ENCODE results near the gene IGFBP5.

Gene IGFBP5

DNA sequence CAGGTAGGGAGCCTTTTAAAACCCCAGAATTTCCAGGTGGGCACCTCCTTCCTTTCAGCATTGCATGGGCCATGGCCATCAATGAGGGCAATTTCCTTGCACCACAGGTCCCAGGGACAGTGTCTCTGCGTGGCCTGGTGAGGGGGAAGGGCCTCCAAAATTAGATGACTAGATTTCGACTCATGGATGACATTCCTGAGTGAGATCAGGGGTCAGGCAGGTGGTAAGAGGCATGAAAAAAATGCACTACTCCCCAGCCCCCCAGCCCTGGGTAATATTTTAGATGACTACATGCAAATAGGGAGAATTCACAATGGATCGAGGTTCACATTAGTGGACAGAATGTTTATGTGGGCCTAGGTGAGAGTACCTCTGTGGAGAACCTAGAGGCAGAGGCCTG, 19.0 kb upstream of the IGFBP5 start:
- no peak for DNase-seq (ENCODE audit: low spot score)

DNA sequence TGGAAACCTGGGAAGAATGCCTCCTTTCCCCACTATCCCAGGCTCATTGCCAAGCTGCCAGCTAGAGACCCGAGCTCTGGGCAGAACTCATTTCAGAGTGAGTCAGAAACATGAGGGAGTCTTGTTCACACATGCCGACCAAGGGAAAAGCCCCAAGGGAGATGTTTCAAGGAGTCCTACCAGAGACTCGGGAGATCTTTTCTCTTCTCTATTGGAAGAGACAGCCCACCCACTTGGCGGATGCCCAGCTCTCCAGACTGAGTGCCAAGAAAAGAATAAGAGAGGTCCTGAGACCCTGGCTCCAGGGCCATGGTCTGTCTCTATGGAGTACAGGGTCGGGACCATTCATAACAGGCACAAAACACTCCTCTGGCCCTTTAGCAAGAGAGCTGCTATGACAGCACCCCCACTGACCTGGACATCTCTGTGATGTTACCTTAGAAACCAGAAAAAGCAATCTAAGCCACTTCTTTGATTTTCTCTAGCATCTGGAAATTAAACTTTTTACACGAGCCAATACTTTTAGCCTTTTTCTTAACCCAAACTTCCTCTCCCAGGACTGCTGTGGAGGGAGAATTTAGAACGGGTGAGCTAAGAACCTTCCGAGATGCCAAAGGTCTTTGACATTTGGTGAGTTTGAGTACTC, 18.5 kb upstream of the IGFBP5 start:
- no peak for DNase-seq (ENCODE audit: low spot score)

GRCh38 chr2:216711348-216711747, 16.0 kb upstream of the IGFBP5 start:
- no peak for DNase-seq (ENCODE audit: low spot score)

DNA sequence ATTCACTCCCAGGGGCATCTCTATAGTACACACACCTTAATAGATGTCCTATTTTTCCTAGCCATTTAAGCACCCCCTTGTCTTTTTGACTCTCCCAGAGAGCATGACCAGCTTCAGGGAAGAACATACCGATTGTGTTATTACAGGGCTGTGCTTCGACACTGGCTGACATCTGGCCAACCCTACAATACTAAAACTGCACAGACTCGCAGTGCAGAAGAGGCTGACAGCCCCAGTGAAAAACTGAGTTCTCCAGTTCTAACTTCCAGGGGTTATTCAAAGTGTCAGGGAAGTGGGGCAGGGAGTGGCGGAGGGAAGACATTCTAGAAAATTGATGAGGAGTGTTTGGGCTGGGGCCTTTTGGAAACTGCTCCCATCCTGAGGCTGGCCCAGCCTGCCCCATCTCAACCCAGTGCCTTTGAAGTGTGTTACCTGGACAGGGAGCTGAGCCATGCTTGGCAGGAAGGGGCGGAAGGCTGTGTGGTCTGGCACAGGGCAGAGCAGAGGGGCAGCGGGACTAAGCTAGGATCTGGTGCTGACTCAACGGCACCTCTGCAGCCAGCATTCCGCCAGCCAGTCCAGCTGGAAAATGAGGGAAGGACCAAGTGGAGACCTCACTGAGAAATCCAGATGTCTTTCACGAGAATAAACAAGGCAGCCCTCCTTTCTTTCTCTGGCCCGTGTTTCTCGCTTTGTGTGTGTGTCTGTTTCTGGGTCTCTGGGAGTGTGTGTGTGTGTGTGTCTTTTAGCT, 15.4 kb upstream of the IGFBP5 start:
- no peak for DNase-seq (ENCODE audit: low spot score)

- DNase-seq (ENCODE audit: low spot score) = no peak
Observed at GRCh38 chr2:216702756-216703155, 7.4 kb upstream of the IGFBP5 start.

DNA sequence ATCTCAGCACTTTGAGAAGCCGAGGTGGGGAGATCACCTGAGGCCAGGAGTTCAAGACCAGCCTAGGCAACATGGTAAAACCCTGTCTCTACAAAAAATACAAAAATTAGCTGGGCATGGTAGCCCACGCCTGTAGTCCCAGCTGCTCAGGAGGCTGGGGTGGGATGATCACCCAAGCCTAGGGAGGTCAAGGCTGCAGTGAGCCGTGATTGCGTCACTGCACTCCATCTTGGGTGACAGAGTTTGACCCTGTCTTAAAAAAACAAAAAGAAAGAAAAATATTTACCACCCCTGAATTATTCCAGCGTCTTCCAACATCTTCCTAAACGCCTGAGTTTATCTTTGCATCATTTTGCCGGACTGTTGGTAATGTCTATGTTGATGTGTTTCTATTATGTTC, 6.2 kb upstream of the IGFBP5 start:
- DNase-seq (ENCODE audit: low spot score) = no peak

DNA sequence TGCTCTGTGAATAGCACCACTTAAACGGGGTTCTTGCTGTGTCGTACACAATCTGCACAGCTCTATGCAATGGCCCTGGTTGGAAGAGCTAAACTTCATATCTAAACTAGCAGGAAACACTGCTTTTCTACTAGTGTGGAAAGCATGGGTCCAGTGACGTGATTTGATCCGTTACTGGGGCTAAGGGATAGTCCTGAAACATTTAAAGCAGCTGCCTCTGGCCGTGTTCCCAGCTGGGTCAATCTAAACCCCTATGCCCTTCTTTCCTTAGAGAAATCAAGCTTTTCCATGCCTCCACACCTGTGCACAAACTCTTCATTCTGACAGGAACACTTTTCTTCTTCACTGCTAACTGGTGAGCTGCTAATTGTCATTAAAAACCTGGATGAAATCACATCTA, 5.4 kb upstream of the IGFBP5 start:
- DNase-seq (ENCODE audit: low spot score) = no peak

- no peak for DNase-seq (ENCODE audit: low spot score)
Observed at GRCh38 chr2:216700088-216700567, 4.8 kb upstream of the IGFBP5 start.

DNA sequence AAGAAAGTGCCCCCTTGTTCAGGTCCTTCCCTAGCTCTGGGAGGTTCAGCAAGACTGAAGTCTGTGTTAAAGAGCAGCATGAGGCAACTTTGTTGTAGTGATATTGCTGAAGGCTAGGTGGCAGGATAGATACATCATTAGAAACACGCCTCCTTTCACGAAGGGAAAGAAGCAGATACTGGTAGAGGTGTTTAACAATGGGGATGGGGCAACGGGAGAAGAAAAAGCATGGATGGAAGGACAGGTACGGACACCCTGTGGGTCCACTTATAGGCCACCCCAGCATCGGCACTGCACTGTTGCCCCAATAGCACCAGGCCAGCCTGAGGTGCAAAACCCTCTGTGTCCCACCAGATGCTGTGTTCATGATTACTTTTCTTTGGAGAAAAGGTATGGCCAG, 3.5 kb upstream of the IGFBP5 start:
- peak; percentile 66 for DNase-seq (ENCODE audit: low spot score)

- DNase-seq (ENCODE audit: low spot score) = no peak
Observed at GRCh38 chr2:216698293-216698692, 2.9 kb upstream of the IGFBP5 start.

- no peak for DNase-seq (ENCODE audit: low spot score)
Observed at GRCh38 chr2:216696751-216697560, 1.6 kb upstream of the IGFBP5 start.

DNA sequence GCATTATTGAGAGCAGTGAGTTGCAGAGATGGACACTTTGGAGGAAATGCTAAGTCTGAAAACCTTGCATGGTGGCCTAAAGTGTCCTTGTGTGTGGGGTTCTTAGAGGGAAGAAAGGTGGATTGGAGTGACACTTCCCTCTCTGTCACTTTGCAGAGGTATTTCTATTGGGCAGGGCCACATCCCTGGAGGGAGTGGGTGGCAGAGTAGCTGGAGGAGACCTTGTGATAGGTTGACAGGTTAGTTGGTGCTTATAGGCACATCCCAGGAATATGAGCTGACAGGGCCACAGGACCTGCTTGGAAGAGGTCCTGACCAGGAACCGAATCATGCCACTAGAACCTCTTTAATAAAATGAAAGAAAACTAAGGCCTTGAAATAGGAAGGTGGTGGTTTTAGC, 972 bp upstream of the IGFBP5 start:
- no peak for DNase-seq (ENCODE audit: low spot score)

DNA sequence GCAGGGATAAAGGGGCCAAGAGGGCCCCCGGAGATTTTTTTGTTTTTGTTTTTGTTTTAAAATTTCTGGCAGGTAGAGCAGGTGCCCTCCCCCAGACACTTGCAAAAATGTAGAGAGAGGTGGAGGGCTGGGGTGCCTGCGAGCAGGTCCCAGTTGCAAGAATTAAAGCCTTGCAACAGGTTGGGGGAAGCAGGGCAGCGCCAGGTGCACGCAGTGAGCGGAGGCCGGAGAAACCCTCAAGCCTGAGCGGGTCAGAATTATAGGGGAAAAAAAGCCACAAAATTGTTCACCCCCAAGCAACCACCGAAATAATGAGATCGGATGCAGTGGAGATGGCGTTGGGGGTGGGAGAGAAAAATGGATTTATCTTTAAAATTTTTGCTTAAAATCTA, 527 bp downstream of the IGFBP5 start:
- DNase-seq (ENCODE audit: low spot score) = no peak

DNA sequence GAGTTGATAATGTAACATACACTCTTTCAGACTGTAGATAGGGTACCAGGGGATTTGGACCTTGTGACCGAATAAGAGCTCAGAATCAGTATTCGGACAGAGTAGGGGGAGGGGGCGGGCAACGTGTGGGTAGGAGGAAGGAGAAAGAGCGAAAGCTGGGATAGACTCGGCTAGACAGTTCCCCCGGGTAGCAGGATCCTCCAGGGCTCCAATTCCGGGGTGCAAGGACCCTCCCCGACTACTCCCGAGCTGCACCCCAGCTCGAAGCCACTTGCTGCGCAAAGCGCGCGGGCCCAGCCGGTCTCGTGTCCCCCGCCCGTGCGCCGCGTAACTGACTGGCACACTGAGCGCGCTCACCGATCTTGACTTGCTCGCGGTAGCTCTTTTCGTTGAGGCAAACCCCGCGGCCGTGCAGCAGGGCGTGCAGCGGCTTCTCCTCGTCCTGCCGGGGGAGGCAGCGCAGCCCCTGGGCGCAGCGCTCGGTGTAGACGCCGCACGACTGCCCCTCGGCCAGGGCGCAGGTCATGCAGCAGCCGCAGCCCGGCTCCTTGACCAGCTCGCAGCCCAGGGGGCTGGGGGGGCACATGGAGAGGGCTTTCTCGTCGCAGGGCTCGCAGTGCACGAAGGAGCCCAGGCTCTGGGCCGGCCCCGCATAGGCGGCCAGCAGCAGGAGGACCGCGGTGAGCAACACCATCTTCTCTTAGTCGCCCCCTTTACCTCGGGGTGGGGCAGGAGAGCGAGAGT, 1.1 kb downstream of the IGFBP5 start:
- DNase-seq (ENCODE audit: low spot score) = no peak

- DNase-seq (ENCODE audit: low spot score) = no peak
Observed at GRCh38 chr2:216693414-216694080, 1.8 kb downstream of the IGFBP5 start.

DNA sequence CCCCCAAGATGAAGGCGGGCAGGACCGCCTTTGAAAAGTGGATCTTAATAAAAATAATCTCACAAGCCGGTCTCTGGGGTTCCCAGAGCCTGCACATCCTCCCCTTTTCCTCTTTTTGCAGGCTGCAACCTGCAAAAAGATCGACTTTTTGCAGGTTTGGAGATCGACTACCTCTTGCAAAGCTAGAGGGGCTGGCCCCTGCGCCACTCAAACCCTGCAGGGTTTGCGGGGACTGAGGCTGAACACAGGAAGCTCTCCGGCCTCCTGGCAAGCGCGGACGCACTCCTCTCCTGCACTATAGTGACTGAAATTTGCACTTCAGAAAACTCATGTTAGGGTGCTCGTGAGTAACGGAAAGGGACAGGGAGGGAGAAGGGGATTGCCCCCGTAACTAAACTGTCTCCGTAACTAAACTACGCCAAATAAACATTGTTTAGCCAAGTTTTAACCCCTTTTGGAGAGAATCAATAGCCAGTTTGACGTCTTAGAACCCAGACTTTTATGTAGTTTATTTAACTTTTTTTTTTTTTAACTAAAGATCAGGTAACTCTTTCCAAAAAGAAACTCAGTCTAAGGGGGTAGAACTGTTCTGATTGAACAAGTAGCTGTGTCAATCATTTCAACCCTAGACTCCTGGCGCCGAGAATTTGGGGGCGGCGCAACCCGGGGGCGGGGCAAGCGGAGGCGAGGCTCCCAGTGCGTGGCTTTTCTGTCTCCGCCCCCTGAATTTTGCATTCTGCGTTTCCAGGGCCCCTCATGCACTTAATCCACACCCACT, 2.5 kb downstream of the IGFBP5 start:
- no peak for DNase-seq (ENCODE audit: low spot score)

DNA sequence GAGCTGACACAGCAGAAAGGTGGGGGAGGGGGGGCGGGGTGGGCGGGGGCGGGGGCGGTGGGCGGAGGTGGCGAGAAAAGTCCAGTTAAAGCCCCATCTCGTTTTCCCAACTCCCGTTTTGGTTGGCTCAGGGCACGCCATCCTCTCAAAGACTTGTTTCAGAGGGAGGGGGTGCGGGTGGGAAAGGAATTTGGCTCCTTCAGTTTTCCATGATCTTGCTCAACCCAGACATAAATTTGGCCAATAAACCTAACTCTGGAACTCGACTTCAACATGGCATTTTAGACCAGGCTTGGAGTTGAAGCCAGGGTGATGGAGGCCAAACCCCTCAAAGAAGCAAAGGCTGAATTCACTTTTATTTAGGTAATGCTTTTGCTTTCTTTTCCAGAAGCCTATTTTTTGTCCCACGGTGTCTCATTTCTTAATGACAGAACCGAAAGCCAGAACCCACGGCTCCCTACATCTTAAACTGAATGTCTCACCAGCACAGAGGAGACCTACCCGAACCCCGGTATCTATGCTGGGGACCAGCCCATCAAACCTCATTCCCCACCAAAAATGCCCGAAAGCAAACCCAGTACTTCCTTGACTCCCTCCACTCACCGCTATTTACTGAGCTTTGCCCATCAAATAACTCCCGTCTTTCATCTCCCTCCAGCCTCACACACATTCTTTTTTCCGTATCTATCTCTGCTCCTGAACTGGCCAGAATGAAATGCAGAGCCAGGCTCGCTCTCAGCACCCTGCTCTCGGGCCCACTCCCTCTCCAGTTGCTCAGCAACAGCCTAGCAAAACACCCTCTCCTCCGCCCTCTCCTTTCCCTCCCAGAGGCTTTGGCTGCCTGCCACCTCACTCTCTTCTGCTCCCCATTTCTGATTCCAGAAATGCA, 4.3 kb downstream of the IGFBP5 start:
- DNase-seq (ENCODE audit: low spot score) = no peak

GRCh38 chr2:216690456-216690852, 4.9 kb downstream of the IGFBP5 start:
- no peak for DNase-seq (ENCODE audit: low spot score)

- no peak for DNase-seq (ENCODE audit: low spot score)
Observed at GRCh38 chr2:216689397-216689796, 6.0 kb downstream of the IGFBP5 start.

Measured in globus pallidus (tissue), 1 donor.